IMR-90 (cell line): ENCODE results near the gene COL9A3.
A peak's percentile ranks its signal among the peaks of the same experiment; 100 is the strongest.

Source experiments
- FOS ChIP-seq: fragments of 150-350 bp; IDR thresholded peaks from 2 replicates; pipeline ENCODE4 v1.6.1; 2016; ENCODE audit warnings: low read depth, low read length
- MAFK ChIP-seq: IDR thresholded peaks from 2 replicates; pipeline ENCODE4 v1.6.1; 2012; ENCODE audit warnings: low read depth, low read length, improper control_type of control experiment
- POLR2A ChIP-seq: IDR thresholded peaks from 2 replicates; pipeline ENCODE4 v1.6.1; 2012; ENCODE audit warnings: mild to moderate bottlenecking, low read depth, low read length
- RCOR1 ChIP-seq: IDR thresholded peaks from 2 replicates; pipeline ENCODE4 v1.6.1; 2012; ENCODE audit warnings: mild to moderate bottlenecking, low read length, improper control_type of control experiment; ENCODE audit not compliant: insufficient replicate concordance
- RFX5 ChIP-seq: IDR thresholded peaks from 2 replicates; pipeline ENCODE4 v1.8.0; 2012; ENCODE audit warnings: low read depth, mild to moderate bottlenecking, low read length, moderate library complexity
- SMC3 ChIP-seq: fragments of 150-350 bp; IDR thresholded peaks from 2 replicates; pipeline ENCODE4 v1.6.1; 2016; ENCODE audit warnings: low read depth, mild to moderate bottlenecking, antibody characterized with exemption, low read length, moderate library complexity
- TF ChIP-seq, protein P1 (sequence below): conservative IDR thresholded peaks from 2 replicates; pipeline ENCODE4 v1.5.1; 2012; ENCODE audit warnings: mild to moderate bottlenecking, low read depth, low read length, improper control_type of control experiment

DNA sequence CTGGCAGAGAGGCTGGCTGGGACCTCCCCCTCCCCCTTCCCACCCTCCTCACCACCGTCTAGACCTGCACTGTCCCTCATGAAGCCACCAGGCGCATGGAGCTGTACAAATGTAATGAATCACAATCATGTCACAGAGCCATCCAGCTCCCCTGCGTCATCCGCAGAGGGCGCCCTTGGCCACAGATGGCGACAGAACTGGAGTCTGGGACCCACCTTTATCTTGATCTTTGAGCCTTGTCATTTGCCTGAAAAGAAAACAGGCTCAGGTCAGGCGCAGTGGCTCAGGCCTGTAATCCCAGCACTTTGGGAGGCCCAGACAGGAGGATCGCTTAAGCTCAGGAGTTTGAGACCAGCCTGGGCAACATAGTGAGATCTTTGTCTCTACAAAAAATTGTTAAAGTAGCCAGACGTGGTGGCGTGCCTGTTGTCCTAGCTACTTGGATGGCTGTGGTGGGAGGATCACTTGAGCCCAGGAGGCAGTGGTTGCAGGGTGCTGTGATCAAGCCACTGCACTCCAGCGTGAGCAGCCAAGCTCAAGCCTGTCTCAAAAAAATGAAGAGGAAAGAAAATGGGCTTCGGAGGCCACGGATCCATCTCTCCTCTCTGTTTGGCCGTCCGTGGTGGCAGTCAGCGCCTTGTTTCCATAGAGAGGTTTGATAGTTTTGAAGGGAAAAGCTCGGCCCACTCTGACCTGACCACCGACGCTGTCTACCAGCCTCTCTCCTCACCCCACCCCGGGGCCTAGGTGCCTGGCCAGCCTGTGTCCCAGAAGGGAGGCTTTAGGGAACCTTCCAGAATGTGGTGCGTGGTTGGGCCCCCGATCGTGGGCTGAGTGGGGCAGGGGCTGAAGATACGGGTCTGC, 6.2 kb downstream of the COL9A3 start:
- TF ChIP-seq, protein P1, sequence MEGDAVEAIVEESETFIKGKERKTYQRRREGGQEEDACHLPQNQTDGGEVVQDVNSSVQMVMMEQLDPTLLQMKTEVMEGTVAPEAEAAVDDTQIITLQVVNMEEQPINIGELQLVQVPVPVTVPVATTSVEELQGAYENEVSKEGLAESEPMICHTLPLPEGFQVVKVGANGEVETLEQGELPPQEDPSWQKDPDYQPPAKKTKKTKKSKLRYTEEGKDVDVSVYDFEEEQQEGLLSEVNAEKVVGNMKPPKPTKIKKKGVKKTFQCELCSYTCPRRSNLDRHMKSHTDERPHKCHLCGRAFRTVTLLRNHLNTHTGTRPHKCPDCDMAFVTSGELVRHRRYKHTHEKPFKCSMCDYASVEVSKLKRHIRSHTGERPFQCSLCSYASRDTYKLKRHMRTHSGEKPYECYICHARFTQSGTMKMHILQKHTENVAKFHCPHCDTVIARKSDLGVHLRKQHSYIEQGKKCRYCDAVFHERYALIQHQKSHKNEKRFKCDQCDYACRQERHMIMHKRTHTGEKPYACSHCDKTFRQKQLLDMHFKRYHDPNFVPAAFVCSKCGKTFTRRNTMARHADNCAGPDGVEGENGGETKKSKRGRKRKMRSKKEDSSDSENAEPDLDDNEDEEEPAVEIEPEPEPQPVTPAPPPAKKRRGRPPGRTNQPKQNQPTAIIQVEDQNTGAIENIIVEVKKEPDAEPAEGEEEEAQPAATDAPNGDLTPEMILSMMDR: peak; percentile 38
- TF ChIP-seq SMC3 (peak; percentile 15; the same call in 1 of the 2 replicates), FOS (no peak), POLR2A (no peak), RCOR1 (no peak), RFX5 (no peak), MAFK (no peak)
